H1 (cell line): ENCODE measurements around the gene NUDT19. TPM values are rescaled to one million over a fixed set of nuclear protein-coding genes. Genes with fewer than 3 reads are reported as not detected.

Source experiments
- BCL11A ChIP-seq, 2 experiments: IDR thresholded peaks; one replicate each; pipeline ENCODE4 v1.6.1; 2011; ENCODE audit warnings: low read depth in 2 of 2, low read length in 2 of 2, mild to moderate bottlenecking in 2 of 2
- CBX5 ChIP-seq: fragments of 300-800, 300-1000 bp; sonication (generic); IDR thresholded peaks from 2 replicates; pipeline ENCODE4 v1.7.1; 2016; ENCODE audit warnings: antibody characterized with exemption, low read length, low read depth
- CHD1 ChIP-seq: IDR thresholded peaks from 2 replicates; pipeline ENCODE4 v1.6.1; 2012; ENCODE audit warnings: low read depth, low read length, improper control_type of control experiment
- CTCF ChIP-seq, 3 experiments: IDR thresholded peaks; 1 replicate in 2 of 3; 2 replicates in 1 of 3; pipeline versions ENCODE4 v1.5.1 to v1.6.1; 2011; ENCODE audit warnings: low read length in 3 of 3, mild to moderate bottlenecking in 3 of 3, inconsistent platforms in 2 of 3, low read depth in 1 of 3, moderate library complexity in 1 of 3; ENCODE audit not compliant: insufficient read depth in 1 of 3; ENCODE audit errors: control extremely low read depth in 1 of 3
- JUND ChIP-seq: IDR thresholded peaks from 2 replicates; pipeline ENCODE4 v1.6.1; 2011; ENCODE audit warnings: mild to moderate bottlenecking, improper control_type of control experiment, low read length
- KDM1A ChIP-seq: fragments of 200-600, 300-600 bp; sonication (generic); IDR thresholded peaks from 2 replicates; pipeline ENCODE4 v1.7.1; 2016; ENCODE audit warnings: mild to moderate bottlenecking, low read length, borderline replicate concordance
- SUZ12 ChIP-seq: fragments of 200-600 bp; sonication (generic); IDR thresholded peaks from 2 replicates; pipeline ENCODE4 v1.6.1; 2012; ENCODE audit warnings: mild to moderate bottlenecking, inconsistent platforms, low read length, moderate library complexity, mixed read lengths
- polyA plus RNA-seq, 7 experiments: library from polyadenylated mRNA; depleted of rRNA in 3 of 7; stranded (reverse) in 5 of 7; unstranded in 2 of 7; fragments of >200 nt in 5 of 7; fragments of 200-250 nt in 2 of 7; gene quantifications; 1 replicate in 5 of 7; 2 replicates in 1 of 7; 4 replicates in 1 of 7; pipeline versions ENCODE4 v1.2.1 to v1.2.3, GENCODE V29; 2011 to 2013; ENCODE audit warnings: missing spikeins in 2 of 7, mixed read lengths in 2 of 7
- total RNA-seq: library from RNA; stranded (reverse); fragmentation: NEBNext Ultra II Directional; extraction: Animal tissue kit (Norgen Biotek cat#: 25700); gene quantifications from 2 replicates; pipeline ENCODE4 v1.2.1, GENCODE V29; 2021

Gene NUDT19
- total and polyA plus RNA-seq, 2 of the 8 experiments (the other 6 are each of a cell fraction or from before 2014, with no cell fraction given) = 2.0 to 3.3 TPM

- TF ChIP-seq JUND (no peak), SUZ12 (peak; percentile 94; the same call in 1 of the 2 replicates), CTCF (IDR thresholded peaks at IDR 0.05; ENCODE audit: control extremely low read depth in 1 of 3, insufficient read depth in 1 of 3, low read depth in 1 of 3, low read length in 3 of 3) (no peak), BCL11A (IDR thresholded peaks at IDR 0.05; ENCODE audit: low read depth in 2 of 2, low read length in 2 of 2) (no peak), CBX5 (no peak), KDM1A (no peak), CHD1 (no peak)
- TF ChIP-seq, all 59 proteins: peak for 8
Observed at GRCh38 chr19:32676186-32676894, 15.3 kb upstream of the NUDT19 start (continued).
